Cerebellar nuclear complex (tissue), 1 donor: Measurements from ENCODE around the gene RIMBP2.

ENCODE experiments used
- DNase-seq, 2 experiments: peaks; one replicate each; lab custom pipeline; 2025; lab: John Stamatoyannopoulos, UW

Gene RIMBP2

DNA sequence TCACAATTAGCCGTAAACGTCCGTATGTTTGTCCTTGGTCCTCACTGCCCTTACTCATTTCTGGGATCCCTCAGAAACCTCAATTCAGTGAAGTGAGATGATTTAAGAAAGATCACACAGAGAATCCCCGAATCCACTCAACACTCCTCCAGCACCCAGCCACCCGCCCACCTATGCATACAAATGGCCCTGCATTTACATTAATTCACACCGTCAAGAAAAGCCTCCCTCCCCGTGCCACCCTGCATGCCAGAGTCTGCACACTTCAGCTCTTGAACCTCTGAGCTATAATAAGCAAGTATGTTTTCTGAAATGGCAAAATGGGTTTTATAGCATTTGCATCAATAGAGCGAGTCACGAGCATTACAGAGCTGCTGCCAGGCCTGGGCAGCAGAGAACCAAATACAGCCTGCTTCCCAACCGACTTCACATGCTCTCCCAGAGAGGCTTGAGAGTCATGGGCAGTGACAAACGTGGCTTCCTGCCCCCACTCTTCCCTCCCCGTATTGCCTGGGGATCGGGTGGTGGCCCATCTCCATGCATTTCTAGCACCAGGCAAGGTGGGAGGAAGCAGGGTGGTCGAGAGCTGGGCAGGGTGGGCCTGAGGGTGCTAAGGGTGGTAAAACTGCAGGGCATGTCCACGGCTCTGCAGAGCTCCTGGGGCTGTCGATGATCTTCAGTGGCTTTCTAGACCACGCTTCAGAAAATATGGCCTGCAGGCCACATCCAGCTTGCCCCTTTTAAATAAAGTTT is 177.6 kb downstream of the RIMBP2 start:
- DNase-seq, result no peak

DNA sequence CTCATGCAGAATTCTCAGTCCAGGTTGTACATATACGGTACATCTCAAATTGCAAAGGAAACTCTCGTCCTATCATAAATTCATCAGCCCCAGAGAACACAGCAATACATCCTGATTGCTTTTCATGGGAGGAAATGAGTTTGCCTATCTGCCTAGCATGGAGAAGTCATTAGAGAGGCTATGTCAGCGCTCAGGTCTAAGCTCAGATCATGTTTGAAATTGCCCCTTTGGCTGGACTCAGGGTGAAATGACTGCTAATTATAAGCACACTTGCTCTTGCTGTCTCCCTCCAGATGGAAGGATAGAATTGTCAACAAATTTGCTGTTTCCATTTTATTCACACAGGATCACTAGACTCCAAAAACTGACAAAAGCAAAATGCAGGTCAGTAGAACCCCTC is 178.4 kb downstream of the RIMBP2 start:
- no peak for DNase-seq

DNA sequence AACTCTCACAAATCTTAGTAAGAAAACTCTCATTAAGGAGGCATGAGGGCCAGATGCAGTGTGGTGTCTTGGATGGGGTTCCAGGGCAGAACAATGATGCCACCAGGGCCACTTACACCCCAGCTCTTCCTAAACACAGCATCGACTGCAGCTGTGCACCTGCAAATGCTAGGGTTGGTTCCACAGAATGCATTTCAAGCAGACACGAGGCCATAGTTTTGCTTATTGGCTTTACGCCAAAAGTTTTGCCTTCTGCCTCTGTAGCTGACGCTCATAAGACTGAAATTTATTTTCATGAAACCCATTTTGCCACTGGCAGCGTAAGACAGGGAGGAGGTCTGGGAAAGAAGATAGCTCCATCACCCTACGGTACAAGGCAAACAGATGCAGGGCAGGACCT is 179.0 kb downstream of the RIMBP2 start:
- no peak for DNase-seq

DNA sequence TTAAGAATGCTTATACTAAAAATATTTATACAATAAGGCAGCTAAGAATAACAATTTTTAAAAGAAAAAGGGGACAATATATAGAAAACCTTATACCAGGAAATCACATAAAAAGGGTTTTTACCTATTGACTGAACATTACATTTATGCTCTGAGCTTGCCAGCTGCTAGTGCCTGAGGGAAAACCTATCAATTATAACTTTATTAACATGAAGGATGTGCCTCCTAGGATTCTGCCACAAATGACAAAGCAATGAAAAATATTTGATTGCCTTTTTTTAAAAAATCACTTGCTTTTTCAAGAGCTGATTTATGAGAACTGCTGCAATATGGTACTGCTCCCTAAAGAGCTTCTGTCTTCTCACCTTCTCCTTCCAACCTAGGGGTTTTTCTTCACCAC is 185.7 kb downstream of the RIMBP2 start:
- no peak for DNase-seq

DNA sequence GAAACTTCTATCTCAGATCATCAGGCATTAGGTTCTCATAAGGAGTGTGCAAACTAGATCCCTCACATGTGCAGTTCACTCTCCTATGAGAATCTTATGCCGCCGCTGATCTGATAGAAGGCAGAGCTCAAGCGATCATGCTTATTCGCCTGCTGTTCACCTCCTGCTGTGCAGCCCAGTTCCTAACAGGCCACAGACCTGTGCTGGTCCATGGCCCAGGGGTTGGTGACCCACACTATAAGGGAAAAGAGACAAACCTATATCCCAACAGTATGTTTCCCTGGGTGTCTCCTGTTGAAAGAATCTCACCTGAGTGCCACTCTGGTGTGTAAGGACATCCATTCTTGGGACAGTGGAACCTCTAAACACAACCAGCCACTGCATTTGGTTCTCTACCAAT is 186.3 kb downstream of the RIMBP2 start:
- DNase-seq, result no peak

DNA sequence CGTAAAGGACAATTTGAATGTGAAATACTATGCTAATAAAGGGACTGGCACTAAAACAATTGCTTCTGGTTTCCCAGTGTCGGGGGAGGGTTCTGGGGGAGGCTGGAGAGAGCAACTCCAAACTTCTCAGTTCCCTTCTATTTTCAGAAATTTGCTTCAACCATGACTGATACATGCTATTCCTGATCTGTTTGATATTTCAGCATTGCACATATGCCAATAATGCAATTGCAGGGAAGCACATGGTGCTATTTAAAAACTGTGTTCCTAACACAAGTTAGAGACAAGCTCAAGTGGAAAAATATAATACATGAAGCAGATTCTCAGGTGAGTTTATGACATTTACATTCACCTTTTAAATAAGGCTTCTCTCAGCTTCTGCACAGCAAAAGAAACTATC is 188.9 kb downstream of the RIMBP2 start:
- DNase-seq, result no peak

DNA sequence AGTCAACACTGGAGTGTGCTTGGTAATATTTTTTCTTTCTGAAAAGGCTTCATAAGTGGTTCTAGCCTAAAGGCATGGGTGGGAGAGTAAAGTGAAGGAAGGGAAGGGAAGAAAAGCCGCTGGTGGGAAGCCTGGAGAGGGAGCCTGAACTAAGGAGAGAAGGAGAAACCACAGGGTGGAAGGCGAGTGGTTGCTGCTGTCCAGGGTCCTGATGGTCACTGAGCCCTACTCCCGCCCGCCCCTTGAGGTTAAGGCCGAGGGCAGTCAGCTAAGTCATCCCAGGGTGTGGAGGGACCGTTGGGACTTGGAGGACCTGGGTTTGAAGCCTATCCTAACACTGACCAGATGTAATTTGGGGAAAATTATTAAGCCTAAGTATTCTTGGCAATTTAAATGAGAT is 189.3 kb downstream of the RIMBP2 start:
- DNase-seq, result no peak

DNA sequence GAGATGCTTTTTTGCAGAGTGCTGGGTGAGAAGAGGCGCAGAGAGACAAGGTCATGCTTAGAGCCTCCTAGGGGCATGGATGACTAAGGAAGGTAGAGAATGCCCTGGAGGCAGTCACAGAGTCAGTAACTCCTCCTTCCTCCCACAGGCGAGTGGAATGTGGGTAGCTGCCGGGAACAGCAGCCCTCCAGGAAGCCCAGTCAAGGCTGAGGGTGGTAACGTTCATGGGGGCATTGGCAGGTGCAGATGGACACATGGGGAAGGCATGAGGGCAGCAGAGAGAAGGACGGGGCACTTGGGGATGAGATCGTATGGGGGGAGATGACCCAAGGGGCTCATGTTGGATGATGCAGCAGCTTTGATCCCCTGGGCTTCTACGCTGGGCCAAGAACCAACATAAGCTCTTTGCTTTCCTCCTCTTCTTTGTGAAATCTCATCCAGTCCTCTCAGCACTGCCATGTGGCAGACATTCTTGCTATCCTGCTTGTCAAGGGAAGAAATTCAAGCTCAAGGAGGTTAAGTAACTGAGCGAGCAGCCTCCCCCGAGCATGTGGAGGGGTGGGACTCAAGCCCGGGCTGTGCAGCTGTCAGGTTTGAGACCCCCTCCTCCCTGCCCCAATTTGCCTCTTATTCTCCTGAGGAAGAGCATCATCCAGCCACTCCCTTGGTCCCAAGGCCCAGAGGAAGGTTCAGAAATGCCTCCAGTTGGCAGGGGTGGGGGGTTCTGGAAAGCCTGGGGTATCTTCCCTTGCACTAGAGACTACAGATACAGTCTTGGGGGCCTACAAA is 190.5 kb downstream of the RIMBP2 start:
- no peak for DNase-seq

DNA sequence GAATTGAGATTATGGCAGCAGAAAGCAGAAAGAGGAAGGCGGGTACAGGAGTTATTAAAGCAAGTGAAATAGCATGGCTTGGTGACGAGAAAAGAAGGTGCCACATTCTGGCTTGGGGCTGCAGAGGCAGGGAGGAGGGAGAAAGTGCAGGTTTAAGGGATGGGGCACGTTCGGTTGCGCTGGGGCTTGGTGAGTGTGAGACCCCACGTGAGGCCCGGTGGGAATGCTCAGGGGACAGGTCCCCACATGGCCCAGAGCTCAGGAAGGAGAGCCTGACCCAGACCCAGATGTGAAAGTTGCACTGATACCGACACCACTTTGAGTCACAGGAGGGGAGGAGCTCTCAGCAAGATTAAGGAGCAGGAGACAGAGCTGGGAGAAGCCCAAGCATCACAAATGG is 191.3 kb downstream of the RIMBP2 start:
- no peak for DNase-seq

DNA sequence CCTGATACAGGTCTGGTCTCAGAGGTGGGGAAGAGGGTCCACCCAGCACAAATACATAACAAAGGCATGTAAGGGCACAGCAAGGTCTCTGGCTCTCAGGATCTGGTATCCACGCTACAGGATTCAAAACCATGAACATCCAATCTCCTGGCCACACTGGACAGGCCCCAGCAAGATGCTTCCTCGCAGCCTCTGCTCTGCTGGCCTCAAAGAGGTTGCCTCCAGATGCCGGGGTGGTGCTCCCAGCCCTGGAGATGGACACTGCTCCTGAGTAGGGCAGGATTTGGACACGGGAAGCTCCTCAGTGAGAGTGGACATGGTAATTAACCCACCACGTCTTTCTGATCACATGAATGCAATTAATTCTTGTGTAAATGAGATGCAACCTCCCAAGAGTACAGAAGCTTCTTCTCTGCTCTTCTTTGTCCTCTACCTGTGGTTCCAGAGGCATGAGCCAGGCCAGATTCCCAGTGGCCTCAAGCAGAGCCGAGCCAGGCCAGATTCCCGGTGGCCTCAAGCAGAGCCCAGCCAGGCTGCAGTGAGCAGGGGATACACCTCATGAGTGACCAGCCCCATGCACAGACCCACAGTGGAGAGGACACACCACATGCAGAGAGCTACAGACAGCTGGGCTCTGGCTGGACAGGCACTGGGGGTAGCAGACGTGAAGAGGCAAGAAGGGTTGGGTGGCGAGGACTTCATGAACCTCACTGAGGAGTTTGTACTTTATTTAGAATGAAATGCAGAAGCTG is 192.1 kb downstream of the RIMBP2 start:
- no peak for DNase-seq

DNA sequence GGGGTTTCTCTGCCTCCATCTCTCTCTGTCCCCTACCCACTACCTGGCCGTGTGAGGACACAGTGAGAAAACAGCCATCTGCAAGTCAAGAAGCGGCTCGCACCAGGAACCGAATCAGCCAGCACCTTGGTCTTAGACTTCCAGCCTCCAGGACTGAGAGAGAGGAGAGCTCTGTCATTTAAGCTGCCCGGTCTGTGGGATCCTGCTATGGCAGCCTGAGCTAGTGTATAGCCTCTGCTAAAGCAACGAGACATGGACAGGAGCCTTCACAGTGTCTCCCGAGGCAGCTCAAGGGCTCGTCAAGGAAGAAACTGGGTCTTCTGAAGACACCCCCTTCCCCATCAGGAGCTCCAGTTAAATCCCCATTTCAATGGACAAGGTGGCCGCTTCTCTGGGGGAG is 192.9 kb downstream of the RIMBP2 start:
- DNase-seq, result no peak

DNA sequence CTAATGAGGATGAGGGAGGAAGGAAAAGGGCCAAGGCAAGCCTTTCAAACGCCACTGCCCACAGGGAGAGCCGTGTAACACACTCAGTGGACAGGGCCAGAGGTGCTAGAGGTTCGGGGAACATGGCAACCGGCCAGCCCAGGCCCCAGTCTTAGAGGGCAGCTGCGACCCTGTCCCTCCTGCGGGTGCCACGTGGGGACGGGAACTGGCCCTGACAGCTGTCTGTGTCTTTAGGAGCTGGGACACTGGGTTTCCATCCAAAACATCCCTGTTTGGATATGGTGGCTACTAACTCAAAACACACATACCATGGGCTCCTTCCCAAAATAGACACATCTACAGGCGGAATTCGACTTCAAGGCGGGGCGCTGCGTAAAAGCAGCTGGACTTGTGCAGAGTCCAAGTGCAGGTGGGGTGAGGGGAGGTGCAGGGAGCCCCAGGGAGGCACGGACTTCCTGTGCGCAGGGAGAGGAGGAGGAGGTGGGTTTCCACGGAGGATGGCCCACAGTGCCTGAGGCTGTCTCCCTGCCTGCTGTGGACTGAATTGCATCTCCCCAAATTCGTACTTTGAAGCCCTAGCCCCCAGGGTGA is 193.8 kb downstream of the RIMBP2 start:
- no peak for DNase-seq

DNA sequence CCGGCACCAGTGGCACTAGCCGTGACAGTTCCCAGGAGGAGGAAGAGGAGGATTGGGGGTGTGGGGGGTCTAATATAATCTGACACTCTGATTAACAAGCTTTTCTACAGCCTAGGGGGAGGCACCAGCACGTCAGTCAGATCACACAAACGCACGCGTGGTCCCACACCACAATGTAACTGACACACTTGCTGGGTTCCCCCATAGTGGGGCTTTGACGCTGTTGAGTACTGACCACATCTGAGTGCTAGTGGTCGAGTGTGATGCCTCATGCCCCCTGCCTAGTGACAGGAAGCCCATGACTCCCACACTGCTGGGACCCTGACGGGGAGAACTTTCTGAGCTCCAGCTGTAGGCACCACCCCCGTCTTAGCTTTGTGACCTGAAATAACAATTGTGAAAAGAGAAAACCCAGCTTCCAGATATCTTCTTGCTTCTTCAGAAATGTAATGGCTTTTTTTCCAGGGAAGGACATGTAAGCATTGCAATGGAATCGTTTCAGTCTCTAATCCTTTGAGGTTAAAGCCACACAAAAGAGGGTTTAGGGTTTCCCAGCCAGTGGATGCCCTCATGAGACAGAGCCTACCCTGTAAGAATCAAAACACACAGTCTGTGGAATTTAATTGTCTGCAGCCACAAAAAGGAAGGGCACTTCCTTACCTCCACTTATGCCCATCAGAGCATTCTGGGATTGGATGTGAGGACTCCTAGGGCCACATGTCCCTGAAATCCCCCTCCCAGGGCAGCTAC is 194.5 kb downstream of the RIMBP2 start:
- DNase-seq, result no peak

DNA sequence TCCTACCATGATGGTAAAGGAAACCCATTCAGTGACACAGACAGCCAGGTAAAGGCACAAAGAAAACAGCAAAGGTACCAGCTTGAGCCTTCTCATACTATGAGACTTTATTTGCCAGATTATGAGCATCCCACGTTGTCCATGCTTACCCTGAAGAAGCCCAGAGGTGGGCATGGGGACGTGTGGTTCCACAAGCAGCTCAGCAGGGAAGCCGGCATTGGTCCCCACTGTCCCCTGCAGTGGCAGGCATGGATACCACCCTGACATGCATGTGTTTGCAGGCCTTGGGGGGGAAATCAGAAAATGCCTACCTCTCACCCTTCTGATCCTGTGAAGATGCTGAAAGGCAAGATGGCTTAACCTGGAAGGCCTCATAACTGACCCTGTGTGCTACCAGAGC is 195.3 kb downstream of the RIMBP2 start:
- no peak for DNase-seq

DNA sequence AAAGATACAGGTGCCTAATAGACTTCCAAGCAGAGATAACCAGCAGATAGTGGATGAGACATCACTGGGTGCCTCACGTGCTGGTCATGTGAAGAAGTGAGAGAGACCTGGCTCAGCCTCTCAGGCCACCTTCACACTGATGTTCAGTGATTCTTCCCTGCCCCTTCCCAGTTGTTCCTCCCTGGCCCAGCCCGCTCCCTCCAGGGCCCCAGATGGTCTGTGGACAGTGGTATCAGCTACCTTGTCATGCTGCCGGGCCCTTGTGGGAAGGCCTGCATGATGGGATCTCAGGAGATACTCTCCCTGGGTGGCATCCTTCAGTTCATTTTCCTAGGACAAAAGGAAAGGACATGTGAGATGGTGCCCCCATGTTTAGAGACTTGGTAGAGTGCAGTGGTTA is 198.5 kb downstream of the RIMBP2 start:
- DNase-seq, result no peak

DNA sequence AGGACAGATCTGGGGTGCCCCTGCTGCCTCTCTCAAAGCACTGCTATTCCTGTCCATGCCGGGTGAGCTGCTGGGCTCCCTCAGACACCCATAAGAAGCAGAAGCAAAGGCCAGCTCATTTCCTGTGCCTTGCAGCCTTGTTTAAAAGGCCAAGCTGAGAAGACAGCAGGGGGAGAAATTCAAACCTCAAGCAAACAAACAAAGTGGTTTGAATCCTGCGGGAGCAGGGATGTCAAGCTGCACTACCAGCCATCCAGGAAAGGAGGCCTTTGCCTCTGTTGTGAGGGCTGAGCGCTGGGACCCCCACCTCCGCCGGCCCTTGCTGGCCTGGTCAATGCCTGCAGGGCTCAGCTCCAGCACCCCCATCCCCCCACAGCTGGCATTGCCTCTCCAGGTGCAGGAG is 201.9 kb downstream of the RIMBP2 start:
- no peak for DNase-seq

DNA sequence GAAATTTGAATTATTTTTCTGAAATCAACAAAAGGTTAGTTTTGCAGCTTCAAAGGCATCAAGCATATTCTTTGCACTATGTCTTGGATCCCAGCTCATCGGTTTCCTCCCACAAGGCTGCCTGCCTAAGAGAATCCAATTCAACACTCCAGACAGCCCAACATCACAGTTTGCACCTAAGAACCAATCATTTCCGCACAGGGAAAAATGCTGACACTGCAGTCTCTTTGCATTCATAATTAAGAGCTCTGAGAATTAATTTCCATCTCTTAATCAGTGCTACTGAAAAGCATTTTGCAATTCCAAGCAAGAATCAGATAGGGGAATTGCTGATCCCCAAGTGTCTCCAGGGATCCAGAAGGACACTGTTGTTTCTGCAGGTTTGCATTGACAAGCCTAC is 202.5 kb downstream of the RIMBP2 start:
- no peak for DNase-seq

DNA sequence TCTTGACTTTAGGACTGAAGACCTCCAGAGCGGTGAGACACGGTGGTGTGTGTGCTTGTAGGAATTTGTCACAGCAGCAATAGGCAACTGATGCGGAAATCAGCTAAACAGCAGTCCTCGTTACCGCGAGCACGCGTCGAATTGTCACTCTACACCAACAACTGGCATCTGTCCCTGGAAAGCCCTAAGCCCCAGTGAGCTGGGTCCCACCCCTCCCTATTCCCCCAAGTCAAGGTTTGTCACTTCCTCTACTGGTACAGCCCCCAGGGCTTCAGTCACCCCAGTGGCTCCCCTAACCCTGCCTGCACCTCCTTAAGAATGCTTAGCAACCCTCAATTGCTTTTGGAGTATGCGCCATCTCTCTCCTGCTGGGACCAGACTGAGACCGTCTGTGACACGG is 204.8 kb downstream of the RIMBP2 start:
- no peak for DNase-seq

DNA sequence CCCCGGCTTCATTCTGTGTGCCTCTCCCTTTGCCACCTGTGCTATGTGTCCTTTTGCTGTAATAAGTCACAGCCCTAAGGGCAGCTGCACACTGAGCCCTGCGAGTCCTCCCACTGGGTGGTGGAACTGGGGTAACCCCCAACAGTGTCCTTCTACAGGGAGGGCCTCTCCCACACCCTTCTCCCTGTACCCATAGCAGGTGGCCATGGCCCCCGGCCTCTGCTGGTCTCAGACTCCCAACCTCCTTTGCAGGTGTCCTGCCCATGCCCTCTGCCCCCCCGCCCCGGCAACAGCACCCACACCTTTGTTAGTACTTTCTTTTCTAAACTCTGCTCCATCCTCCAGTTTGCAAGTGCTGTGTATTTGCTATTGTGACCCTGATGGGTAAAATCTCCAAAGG is 206.6 kb downstream of the RIMBP2 start:
- no peak for DNase-seq

DNA sequence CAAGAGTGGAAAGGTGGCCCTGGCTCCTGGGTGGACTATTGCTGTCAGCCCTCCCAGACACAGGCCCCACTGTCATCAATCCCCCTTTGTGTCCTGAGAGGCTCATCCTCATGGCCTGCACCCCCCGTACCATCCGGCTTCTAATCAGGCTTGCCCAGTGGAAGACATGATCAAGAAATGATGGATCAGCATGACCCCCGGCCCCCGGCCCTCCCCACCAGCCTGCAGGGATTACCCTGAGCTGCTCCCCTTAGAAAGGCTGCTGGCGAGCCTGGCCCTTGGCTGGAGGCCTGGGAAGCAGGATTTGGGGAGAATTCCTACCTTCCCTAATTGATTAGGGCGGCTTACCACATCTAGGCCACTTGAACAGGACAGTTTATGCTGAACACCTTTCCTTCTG is 207.3 kb downstream of the RIMBP2 start:
- DNase-seq, result no peak

DNA sequence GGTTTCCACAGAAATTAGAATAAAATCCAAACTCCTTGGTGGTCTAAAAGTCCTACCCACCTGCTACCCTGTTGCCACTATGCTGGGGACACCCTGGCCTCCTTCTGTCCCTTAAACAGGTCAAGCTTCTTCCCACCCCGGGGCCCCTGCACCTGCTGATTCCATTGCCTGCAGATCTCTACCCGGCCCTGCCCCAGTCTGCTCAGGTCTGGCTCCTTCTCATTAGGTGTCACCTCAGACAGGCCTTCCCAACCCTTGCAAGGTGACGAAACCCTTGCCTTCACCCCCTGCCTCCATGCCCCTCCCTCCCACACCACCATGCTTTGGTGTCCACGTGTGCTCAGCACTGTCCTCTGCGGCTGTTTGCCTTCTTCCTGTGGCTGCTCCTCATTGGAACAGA is 207.8 kb downstream of the RIMBP2 start:
- no peak for DNase-seq

DNA sequence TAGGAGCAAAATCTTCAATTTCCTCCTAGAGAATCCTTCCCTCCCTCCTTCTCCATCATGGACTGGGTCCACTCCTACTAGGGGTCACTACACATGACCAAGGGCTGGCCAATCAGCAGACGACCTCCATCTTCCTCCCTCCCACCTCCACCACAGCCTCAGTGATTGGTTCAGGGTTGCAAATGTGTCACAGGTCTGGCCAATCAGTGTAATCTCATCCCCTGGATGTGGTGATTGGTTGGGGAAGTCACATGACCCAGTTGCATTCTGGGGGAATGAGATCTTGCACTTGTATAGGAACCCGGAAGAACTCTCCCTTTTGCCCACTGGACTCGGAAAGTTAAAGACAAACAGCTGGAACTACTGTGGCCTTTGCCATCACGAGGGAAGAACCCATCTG is 209.3 kb downstream of the RIMBP2 start:
- DNase-seq, result no peak
